GM19193 (cell line): ENCODE data around the gene IDI1.

Source experiments
- POLR2A ChIP-seq: IDR thresholded peaks from 4 replicates; pipeline ENCODE4 v1.6.1; 2011; ENCODE audit not compliant: insufficient read depth, insufficient read length; ENCODE audit errors: extremely low read depth

Gene IDI1

GRCh38 chr10:1074052-1074747, 25.3 kb upstream of the IDI1 start:
- no peak for TF ChIP-seq POLR2A

- TF ChIP-seq POLR2A: no peak
Observed at GRCh38 chr10:1070919-1071318, 22.0 kb upstream of the IDI1 start.

- no peak for TF ChIP-seq POLR2A
Observed at GRCh38 chr10:1068380-1069361, 19.8 kb upstream of the IDI1 start.

GRCh38 chr10:1064964-1065247, 16.0 kb upstream of the IDI1 start:
- TF ChIP-seq POLR2A: no peak

GRCh38 chr10:1063232-1063865, 14.4 kb upstream of the IDI1 start:
- TF ChIP-seq POLR2A: no peak

GRCh38 chr10:1061930-1062774, 13.2 kb upstream of the IDI1 start:
- TF ChIP-seq POLR2A: no peak

- no peak for TF ChIP-seq POLR2A
Observed at GRCh38 chr10:1059902-1060301, 11.0 kb upstream of the IDI1 start.

GRCh38 chr10:1058017-1058416, 9.1 kb upstream of the IDI1 start:
- TF ChIP-seq POLR2A: no peak

- TF ChIP-seq POLR2A: no peak
Observed at GRCh38 chr10:1057106-1057657, 8.3 kb upstream of the IDI1 start.

- peak; percentile 84 for TF ChIP-seq POLR2A
Observed at GRCh38 chr10:1056326-1057105, 7.6 kb upstream of the IDI1 start, which contains the start of gene WDR37. Gene WDR37, plus strand, starts transcription at chr10:1056385. Its CDS starts 15,771 bp downstream, at chr10:1072156.

GRCh38 chr10:1054684-1055083, 5.8 kb upstream of the IDI1 start:
- TF ChIP-seq POLR2A: no peak

GRCh38 chr10:1050554-1050953, 1.6 kb upstream of the IDI1 start:
- TF ChIP-seq POLR2A: peak; percentile 14

GRCh38 chr10:1050145-1050544, 1.2 kb upstream of the IDI1 start:
- no peak for TF ChIP-seq POLR2A

- TF ChIP-seq POLR2A: no peak
Observed at GRCh38 chr10:1049425-1049958, 573 bp upstream of the IDI1 start.

GRCh38 chr10:1048349-1048731, 579 bp downstream of the IDI1 start:
- TF ChIP-seq POLR2A: no peak
